Activated CD8-positive, alpha-beta memory T cell treated with anti-CD3 and anti-CD28 coated beads for 4 hours (primary cell): ENCODE measurements around the gene NCR1.
"Not testable (repeated sequence)": the region's sequence is repeated elsewhere in the genome, so short reads cannot be mapped to it uniquely, and the experiment has no call there.

Source experiments
- DNase-seq, 2 donors: peaks; one replicate each; pipeline ENCODE4 v3.0.0-alpha.2; 2020; ENCODE audit warnings: low read depth in 2 of 2

NCR1 gene

DNA sequence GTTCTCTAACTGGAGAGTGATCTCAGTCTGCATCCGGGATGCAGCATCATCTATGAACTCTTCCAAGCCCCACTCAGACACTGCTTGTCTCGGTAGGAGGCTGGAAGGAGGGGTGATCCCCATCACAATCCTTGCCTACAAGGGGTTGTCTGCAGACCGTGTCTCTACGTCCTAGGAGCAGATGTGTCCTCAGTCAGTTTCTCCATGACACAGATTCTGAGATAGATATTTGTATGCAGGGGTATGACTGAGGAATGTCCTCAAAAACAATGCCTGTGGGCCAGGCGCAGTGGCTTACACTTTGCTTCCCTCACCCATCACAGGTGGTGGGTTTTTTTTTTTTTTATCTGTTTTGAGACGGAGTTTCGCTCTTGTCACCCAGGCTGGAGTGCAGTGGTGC is 871 bp downstream of the NCR1 start:
- no peak for DNase-seq

DNA sequence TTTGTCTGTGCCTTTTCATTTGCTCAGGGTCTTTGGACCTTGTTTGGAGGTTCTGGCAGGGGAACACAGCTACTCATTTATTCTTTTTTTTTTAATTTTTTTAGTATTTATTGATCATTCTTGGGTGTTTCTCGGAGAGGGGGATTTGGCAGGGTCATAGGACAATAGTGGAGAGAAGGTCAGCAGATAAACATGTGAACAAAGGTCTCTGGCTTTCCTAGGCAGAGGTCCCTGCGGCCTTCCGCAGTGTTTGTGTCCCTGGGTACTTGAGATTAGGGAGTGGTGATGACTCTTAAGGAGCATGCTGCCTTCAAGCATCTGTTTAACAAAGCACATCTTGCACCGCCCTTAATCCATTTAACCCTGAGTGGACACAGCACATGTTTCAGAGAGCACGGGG is 2.0 kb downstream of the NCR1 start:
- DNase-seq: not testable (repeated sequence)

DNA sequence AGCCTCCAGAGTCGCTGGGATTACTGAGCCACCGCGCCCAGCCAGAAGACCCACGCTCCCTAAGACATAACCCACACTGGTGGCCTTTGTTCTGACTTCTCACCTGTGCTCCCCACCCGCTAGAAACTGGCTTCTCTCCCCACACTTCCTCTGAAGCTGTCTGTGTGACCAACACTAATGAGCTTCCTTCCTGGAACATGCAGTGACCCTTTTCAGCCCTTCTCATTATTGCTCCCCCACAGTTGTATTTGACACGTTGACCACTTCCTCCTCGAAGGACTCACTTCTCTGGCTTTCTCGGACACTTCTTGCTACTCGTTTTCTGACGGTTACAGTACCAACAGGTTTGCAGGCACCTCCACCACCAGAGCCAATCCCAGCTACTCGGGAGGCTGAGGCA is 10.9 kb downstream of the NCR1 start:
- DNase-seq: no peak

DNA sequence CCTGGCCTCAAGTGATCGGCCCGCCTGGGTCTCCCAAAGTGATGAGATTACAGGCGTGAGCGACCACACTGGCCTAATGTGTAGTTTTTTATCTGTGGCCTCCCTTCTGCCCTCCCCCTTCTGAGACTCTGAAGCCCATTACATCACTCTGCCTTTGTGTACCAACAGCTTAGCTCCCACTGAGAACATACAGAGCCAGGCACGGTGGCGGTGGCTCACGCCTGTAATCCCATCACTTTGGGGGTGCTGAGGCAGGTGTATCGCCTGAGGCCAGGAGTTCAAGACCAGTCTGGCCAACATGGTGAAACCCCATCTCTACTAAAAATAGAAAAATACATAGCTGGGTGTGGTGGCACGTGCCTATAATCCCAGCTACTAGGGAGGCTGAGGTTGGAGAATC is 12.6 kb downstream of the NCR1 start:
- no peak for DNase-seq

DNA sequence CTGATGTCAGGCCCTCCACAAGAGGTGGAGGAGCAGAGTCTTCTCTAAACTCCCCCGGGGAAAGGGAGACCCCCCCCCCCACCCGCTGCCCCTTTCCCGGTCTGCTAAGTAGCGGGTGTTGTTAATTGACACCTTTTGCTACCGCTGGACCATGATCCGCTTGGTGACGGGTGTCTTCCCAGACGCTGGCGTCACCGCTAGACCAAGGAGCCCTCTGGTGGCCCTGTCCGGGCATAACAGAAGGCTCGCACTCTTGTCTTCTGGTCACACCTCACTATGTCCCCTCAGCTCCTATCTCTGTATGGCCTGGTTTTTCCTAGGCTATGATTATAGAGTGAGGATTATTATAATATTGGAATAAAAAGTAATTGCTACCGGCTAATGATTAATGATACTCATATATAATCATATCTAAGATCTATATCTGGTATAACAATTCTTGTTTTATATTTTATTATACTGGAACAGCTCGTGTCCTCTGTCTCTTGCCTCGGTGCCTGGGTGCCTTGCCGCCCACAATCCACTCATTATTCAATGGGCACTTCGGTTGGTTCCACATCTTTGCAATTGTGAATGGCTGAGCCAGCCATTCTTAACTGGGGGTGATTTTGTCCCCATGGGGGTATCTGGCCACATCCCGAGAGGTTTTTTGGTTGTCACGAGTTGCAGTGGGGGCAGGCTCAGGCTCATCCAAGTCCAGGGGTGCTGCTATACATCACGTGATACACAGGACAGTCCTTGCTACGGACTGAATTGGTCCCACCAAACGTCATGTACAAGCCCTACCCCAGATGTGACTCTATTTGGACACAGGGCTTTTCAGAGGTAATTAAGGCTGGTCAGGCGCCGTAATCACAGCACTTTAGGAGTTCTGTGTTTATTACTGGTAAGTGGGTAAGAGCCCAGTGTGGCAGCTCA is 14.0 kb downstream of the NCR1 start:
- not testable (repeated sequence) for DNase-seq

DNA sequence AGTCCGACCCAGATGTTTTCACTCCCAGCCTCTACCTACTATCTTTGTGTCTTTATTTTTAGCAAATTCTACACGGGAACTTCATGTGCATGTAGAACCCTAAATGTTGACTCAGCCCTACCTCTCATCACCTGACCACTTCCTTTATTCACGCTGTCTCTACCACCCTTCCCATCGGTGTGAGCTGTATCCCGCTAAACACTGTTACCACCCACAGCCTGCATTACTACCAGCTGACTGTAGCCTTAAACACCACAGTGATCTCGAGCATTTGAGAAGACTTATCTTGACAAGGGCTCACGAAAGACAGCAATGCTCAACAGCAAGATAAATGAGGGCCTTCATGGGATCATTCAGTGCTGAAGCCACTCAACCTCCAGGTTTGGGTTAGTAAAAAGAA is 15.1 kb downstream of the NCR1 start:
- no peak for DNase-seq

DNA sequence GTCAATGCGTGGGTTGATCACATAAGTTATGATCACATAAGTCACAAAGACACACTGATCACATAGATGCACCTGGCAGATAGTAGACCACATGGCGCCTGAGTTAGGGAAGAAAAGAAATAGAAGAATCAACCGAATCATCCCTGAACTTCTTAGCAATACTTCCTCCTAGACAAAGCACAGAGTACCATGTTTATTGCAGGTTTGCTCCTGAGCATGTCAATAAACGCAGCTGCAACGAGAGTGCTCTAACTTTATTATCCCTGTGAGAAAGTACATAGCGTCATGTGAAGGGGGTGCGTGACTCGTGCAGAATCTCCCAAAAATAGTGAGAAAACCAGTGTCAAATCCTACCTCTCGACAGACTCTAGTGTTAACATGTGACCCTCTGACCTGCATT is 17.3 kb downstream of the NCR1 start:
- no peak for DNase-seq

DNA sequence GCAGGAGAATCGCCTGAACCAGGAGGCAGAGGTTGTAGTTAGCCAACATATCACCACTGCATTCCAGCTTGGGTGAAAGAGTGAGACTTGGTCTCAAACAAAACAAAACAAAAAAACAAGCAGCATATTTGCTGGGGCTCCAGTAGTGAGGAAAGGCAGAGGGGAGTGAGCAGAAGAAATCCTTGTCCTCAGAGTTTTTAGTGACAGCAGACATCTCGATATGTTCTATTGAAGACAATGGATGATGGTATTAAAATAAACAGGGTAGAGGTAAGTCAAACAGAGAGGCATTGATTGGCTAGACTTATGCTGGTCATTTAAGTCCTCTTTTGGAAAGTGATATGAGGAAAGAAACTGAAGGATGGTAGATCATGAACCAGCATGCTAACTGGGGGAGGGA is 22.4 kb downstream of the NCR1 start:
- DNase-seq: no peak

DNA sequence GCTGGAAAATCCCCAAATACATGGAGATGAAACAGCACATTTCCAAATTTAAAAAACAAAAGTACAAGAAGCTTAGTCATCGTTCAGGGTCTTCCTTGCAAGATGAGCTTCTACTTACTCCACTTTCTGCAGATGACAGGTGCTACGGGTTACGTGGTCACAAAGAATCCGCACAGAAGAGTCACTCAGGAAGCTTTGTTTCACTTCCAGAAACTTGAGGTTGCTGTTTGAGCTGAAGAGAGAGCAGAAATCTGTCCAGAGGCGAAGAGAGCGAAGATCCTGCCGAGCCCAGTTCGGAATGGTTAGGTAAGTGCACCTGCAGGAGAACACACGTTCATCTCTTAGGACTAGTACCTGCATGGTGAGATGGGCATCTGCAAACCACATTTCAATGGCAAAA is 32.0 kb downstream of the NCR1 start:
- no peak for DNase-seq

DNA sequence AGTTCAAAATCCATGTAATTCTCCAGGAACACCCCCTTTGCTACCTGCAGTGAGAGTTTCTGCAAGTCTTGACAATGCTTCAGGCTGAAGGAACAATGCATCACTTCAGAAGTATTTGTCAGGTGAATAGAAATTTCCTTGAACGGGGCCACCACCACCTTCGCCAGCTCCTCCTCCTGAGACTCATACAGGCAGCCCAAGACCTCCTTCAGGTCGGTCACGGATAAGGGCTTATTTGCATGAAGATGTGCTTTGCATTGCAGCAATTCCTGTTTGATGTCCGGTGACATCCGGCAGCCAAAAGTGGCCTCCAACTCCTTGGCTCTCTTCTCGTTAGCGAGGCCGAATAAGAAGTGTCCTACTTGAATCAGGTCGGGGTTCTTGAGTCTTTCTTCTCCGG is 33.0 kb downstream of the NCR1 start:
- DNase-seq: no peak

DNA sequence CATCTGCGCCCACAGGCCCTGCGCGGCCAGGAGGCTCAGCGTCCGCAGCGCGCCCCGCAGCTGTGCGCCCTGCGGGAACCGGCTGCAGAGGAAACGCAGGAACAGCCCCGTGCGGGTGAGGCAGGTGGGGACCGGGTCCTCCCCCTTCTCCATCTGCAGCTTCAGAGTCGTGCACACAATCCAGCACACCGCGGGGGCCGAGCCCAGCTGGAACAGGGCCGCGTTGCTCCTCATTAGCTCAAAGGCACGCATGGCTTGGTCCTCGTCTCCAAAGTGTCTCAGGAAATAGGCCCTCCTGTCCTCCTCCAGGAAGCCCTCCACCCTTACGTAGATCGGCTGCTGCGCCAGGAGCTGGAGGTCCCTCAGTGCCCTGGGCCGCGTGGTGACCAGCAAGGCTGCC is 33.6 kb downstream of the NCR1 start:
- not testable (repeated sequence) for DNase-seq

DNA sequence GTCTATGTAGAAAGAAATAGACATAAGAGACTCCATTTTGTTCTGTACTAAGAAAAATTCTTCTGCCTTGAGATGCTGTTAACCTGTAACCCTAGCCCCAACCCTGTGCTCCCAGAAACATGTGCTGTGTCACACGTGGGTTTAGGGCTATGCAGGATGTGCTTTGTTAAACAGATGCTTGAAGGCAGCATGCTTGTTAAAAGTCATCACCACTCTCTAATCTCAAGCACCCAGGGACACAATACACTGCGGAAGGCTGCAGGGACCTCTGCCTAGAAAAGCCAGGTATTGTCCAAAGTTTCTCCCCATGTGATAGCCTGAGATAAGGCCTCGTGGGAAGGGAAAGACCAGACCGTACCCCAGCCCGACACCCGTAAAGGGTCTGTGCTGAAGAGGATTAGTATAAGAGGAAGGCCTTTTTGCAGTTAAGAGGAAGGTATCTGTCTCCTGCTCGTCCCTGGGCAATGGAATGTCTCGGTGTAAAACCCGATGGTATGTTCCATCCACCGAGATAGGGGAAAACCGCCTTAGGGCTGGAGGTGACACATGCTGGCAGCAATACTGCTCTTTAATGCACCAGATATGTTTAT is 37.9 kb downstream of the NCR1 start:
- DNase-seq: not testable (repeated sequence)

DNA sequence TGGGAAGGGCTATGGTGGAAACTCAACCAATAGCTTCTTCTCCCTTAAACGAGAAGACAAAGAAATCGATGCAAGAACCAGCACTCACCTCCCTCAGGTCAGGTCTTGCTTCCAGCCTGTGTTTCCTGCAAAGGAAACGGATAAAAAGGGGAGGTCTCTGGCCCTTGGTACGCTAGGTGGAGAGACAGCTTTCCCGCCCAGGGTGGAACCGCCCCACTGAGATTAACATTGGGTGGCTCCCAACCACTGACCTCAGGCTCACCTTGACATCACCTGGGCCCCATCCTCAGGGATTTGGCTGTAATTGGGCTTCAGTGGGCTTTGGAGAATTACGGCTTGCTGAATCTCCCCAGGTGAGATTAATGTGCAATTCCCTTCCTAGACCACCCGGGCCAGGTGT is 41.4 kb downstream of the NCR1 start, which contains the start of gene NLRP7:
NLRP7 (minus strand) TSS at position 150 of the 400 bp plus-strand sequence.
- DNase-seq: no peak

DNA sequence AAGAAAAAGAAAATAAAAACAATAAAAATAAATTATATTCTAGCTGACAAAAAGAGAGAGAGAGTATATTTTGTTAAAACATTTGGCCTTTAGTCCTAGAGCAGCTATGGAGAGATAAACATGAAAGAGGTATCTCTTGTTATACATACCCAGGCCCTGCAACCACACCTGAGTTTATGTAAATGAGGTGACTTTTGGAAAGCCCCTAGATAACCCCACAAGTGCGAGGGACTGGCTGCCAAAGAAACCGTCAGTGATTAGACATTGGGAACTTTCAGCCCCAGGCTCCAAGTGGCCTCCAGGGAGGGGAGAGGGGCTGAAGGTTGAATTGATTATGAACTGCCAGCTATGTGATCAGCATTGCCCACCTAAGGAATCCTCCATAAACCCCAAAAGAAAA is 43.5 kb downstream of the NCR1 start:
- DNase-seq: no peak

DNA sequence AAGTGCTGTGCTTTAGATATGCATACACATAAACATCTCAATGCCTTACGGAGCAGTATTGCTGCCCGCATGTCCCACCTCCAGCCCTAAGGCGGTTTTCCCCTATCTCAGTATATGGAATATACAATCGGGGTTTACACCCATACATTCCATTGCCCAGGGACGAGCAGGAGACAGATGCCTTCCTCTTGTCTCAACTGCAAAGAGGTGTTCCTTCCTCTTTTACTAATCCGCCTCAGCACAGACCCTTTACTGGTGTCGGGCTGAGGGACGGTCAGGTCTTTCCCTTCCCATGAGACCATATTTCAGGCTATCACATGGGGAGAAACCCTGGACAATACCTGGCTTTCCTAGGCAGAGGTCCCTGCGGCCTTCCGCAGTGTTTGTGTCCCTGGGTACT is 44.6 kb downstream of the NCR1 start:
- not testable (repeated sequence) for DNase-seq

DNA sequence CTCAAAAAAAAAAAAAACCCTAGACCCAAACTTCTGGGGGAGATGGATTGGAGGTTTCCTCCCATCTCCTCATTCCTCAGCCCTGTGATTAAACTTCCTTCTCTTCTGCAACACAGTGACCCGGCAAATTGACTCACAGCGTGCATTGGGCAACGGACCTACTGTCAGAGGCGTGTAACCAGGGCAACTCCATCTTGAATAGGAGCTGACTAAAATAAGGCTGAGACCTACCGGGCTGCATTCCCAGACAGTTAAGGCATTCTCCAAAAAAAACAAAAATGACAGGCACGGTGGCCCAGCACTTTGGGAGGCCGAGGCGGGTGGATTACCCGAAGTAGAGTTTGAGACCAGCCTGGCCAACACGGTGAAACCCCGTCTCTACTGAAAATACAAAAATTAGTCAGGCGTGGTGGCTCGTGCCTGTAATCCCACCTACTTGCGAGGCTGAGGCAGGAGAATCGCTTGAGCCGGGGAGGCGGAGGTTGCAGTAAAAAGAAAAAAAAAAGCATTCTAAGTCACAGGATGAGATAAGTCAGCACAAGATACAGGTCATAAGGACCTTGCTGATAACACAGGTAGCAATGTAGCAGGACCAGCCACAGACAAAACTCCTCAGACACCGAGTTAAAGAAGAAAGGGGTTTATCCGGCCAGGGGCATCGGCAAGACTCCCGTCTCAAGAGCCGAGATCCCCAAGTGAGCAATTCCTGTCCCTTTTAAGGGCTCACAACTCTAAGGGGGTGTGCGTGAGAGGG is 46.8 kb downstream of the NCR1 start:
- no peak for DNase-seq

DNA sequence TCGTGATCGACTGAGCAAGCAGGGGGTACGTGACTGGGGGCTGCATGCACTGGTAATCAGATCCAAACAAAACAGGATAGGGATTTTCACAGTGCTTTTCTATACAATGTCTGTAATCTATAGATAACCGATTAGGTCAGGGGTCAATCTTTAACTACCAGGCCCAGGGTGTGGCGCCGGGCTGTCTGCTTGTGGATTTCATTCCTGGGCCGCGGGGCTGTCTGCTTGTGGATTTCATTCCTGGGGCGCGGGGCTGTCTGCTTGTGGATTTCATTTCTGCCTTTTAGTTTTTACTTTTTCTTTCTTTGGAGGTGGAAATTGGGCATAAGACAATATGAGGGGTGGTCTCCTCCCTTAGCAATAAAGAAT is 47.4 kb downstream of the NCR1 start:
- DNase-seq: not testable (repeated sequence)

DNA sequence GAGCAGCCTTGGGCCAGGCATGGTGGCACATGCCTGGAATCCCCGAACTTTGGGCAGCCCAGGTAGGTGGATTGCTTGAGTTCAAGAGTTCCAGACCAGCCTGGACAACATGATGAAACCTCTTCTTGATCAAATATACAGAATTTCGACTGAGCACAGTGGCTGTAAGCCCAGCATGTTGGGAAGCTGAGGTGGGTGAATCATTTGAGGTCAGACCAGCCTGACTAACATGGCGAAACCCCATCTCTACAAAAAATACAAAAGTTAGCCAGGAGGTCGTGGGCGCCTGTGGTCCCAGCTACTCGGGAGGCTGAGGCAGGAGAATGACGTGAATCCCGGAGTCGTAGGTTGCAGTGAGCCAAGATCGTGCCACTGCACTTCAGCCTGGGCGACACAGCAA is 49.4 kb downstream of the NCR1 start:
- DNase-seq: no peak

DNA sequence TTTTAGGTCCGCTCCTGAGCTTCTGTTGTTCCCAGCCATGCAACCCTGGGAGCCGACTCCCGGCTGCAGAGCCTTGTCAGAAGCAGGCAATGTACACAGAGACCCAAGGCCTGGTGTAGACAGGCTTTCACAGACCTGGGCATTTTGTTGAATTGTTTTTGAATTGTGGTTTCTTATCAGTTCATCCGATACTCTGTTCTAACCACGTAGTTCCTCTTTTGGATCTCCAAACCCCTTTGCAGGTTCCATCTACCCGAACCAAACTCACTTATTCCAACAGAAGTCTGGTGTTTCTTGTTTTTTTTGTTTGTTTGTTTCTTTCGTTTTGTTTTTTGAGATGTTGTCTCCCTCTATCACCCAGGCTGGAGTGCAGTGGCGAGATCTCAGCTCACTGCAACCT is 53.9 kb downstream of the NCR1 start:
- no peak for DNase-seq
